Aorta (tissue), 5 donors: ENCODE results near the gene PERCC1. TPM values are rescaled to one million over a fixed set of nuclear protein-coding genes. Genes with fewer than 3 reads are reported as not detected.

ENCODE experiments used
- ATAC-seq: fragments of 200-7000 bp; cut with Tn5 transposase; one replicate; pipeline ENCODE4 v1.9.1; 2022; ENCODE audit warnings: moderate library complexity; ENCODE audit not compliant: low FRiP score
- DNase-seq, 2 donors: peaks; one replicate each; pipeline ENCODE4 v3.0.0-alpha.2; 2020
- H3K27ac ChIP-seq, 2 donors: one replicate each; pipeline ENCODE4 v1.5.1; 2013; ENCODE audit warnings: low read length in 2 of 2, mild to moderate bottlenecking in 2 of 2, moderate library complexity in 2 of 2, control low read depth in 1 of 2, inconsistent platforms in 1 of 2, low read depth in 1 of 2
- H3K27me3 ChIP-seq, 2 donors: one replicate each; pipeline ENCODE4 v1.6.1; 2013; ENCODE audit warnings: control low read depth in 1 of 2, low read length in 1 of 2, mild to moderate bottlenecking in 1 of 2, moderate library complexity in 1 of 2; ENCODE audit not compliant: insufficient read depth in 2 of 2, control insufficient read depth in 1 of 2
- H3K36me3 ChIP-seq, 2 donors: one replicate each; pipeline ENCODE4 v1.6.1; 2013; ENCODE audit warnings: control low read depth in 1 of 2, low read length in 1 of 2, mild to moderate bottlenecking in 1 of 2; ENCODE audit not compliant: insufficient read depth in 2 of 2, control insufficient read depth in 1 of 2
- H3K4me1 ChIP-seq, 2 donors: one replicate each; pipeline ENCODE4 v1.6.1; 2013; ENCODE audit warnings: low read length in 2 of 2, control low read depth in 1 of 2, mild to moderate bottlenecking in 1 of 2, moderate library complexity in 1 of 2; ENCODE audit not compliant: insufficient read depth in 2 of 2, control insufficient read depth in 1 of 2
- H3K4me3 ChIP-seq, 2 donors: one replicate each; pipeline ENCODE4 v1.5.1; 2013; ENCODE audit warnings: low read length in 2 of 2, control low read depth in 1 of 2, mild to moderate bottlenecking in 1 of 2
- H3K9me3 ChIP-seq: one replicate; pipeline ENCODE4 v1.6.1; 2013; ENCODE audit warnings: mild to moderate bottlenecking, low read length; ENCODE audit not compliant: control insufficient read depth
- WGBS, 2 donors: extraction: QIAGEN DNeasy Blood & Tissue Kit; methylation state at CpG; one replicate each; pipeline ENCODE4 v1.1.7; 2013; 5-methylcytosine and 5-hydroxymethylcytosine counted together
- intact Hi-C, 2 donors: fragments of 100-400 bp; cut with DNase I; formaldehyde crosslinking; loops; one replicate each; pipeline versions ENCODE4 v1.14.2 to v1.15.0; 2022
- polyA plus RNA-seq, 2 donors: library from polyadenylated mRNA; stranded (reverse); fragments of 200-250 nt; gene quantifications; one replicate each; pipeline ENCODE4 v1.2.3, GENCODE V29; 2013
- total RNA-seq, 2 donors: library from RNA; stranded (reverse); fragmentation: NEBNext Ultra II Directional; extraction: Animal tissue kit (Norgen Biotek cat#: 25700); gene quantifications; one replicate each; pipeline ENCODE4 v1.2.1, GENCODE V29; 2021
- donor health status: healthy with polysubstance abuse.
- donor health status: Bipolar disorder and iron deficiency.
- donor health status: DM: no; HTN: no; CAD: no.
- donor health status: DM: no; HTN: no; CAD: no.
- donor health status: DM: yes; HTN: yes; CAD: no.

Gene PERCC1
- total and polyA plus RNA-seq, 4 donors: not detected

- no peak overlapping the region for H3K27ac ChIP-seq
- WGBS, 2 donors: 94 to 95% methylated on average over 21 of the region's 21 CpGs
- ATAC-seq (no peak), DNase-seq (no peak)
- H3K4me1 ChIP-seq: no peaks in the 10 kb centered on the region
- peaks cover 0 to 3% of the 10 kb centered on the region in 2 donors for H3K36me3 ChIP-seq
- intact Hi-C loops: loop anchor here in 1 of 2 donors (2.0 kb wide), 1 partner anchor 51 kb away; the partner anchor contains the start of gene CCDC154
- no peaks in the 10 kb centered on the region for H3K9me3 ChIP-seq
- no peaks in the 10 kb centered on the region for H3K27me3 ChIP-seq
- H3K4me3 ChIP-seq: no peak overlapping the region
Observed at GRCh38 chr16:1393613-1394176, 37.2 kb upstream of the PERCC1 start.

DNA sequence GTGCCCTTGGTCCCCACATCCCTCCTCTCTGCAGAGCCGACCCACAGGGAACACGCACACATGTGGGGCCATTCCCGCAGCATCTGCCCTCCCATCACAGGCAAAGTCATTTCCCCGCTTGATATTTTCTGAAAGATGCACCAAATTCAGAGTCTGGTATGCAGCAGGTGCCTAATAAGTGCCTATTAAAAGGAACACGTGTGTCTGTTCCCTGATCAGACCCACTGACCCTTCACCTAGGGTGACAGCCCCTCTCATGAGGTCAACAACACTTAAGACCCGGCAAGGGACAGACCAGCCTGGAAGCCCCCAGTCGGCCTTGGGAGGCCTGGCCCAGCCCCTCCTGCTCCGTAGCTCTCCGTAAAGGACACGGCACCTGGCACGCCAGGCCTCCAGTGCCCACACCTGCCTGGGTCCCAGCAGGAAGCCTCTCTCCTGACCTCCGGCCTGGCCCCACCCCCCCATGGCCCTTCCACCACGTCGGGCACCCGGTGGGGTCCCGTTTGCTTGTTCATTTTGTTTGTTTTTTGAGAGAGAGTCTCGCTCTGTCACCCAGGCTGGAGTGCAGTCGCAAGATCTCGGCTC lies 36.4 kb upstream of the PERCC1 start:
- ATAC-seq: no peak
- H3K27ac ChIP-seq: no peak overlapping the region
- H3K27me3 ChIP-seq: no peaks in the 10 kb centered on the region
- intact Hi-C loops: loop anchor here in 1 of 2 donors (2.0 kb wide), 1 partner anchor 50 kb away; the partner anchor contains the start of gene CCDC154
- peaks cover 0 to 3% of the 10 kb centered on the region in 2 donors for H3K36me3 ChIP-seq
- no peak for DNase-seq
- H3K4me1 ChIP-seq: no peaks in the 10 kb centered on the region
- H3K9me3 ChIP-seq: no peaks in the 10 kb centered on the region
- WGBS, 2 donors: 88 to 92% methylated on average over 19 of the region's 19 CpGs
- no peak overlapping the region for H3K4me3 ChIP-seq

- DNase-seq (no peak), ATAC-seq (no peak)
- no peak overlapping the region for H3K4me3 ChIP-seq
- no peaks in the 10 kb centered on the region for H3K27me3 ChIP-seq
- no peak overlapping the region for H3K27ac ChIP-seq
- no peaks in the 10 kb centered on the region for H3K4me1 ChIP-seq
- WGBS, 2 donors: 88 to 90% methylated on average over 22 of the region's 22 CpGs
- H3K9me3 ChIP-seq: no peaks in the 10 kb centered on the region
- intact Hi-C loops: loop anchor here in 1 of 2 donors (2.0 kb wide), 1 partner anchor 49 kb away; the partner anchor contains the start of gene CCDC154
- peaks cover 0 to 3% of the 10 kb centered on the region in 2 donors for H3K36me3 ChIP-seq
Observed at GRCh38 chr16:1395444-1396031, 35.3 kb upstream of the PERCC1 start.

DNA sequence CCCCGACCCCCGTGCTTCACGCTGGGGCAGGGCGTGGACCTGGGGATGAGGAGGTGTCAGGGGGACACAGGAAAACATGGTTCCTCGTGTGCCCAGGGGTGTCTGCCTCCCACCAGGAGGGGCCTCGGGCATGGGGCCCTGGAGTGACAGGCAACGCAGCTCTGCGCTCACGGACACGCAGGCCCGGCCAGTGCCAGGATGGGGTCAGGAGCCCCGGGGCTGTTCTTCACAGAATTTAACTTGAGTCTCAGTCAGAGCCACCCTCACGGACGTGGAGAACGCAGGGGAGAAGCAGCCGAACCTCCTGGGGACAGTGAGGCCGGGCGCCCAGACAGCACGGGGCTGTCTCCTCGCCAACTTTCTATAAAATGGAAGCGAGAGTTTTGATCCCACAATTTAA lies 33.1 kb upstream of the PERCC1 start:
- 93 to 94% methylated on average over 20 to 21 of the region's 21 CpGs for WGBS, 2 donors

DNA sequence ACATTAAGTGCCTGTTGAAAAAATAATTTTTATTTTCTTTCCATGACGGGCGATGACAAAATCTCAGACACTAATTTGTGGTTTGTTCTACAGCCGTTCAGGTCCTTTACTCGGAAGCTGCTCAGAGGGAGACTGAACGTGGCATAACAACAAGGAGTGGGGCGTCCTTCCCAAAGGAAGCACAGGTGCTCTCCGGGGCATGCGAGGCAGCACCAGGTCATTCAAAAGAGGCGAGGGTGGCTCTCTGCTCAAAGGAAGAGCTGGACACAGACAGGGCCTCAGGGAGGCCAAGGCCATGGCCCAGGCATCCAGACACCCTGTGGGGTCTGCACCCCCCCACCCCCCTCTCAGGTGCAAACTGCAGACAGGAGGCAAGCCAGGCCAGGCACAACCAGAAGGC lies 32.5 kb upstream of the PERCC1 start:
- H3K36me3 ChIP-seq: no peaks in the 10 kb centered on the region
- DNase-seq: no peak
- 89 to 90% methylated on average over 9 of the region's 9 CpGs for WGBS, 2 donors
- H3K4me3 ChIP-seq: no peak overlapping the region
- H3K9me3 ChIP-seq: no peaks in the 10 kb centered on the region
- intact Hi-C loops: no loop called here
- H3K27ac ChIP-seq: no peak overlapping the region
- no peak for ATAC-seq
- H3K27me3 ChIP-seq: no peaks in the 10 kb centered on the region
- no peaks in the 10 kb centered on the region for H3K4me1 ChIP-seq

More for the DNA sequence above, 33.1 kb upstream of the PERCC1 start:
- no peak overlapping the region for H3K27ac ChIP-seq
- H3K27me3 ChIP-seq: no peaks in the 10 kb centered on the region
- H3K9me3 ChIP-seq: no peaks in the 10 kb centered on the region
- H3K36me3 ChIP-seq: peaks cover 0 to 1% of the 10 kb centered on the region in 2 donors
- intact Hi-C loops: no loop called here
- DNase-seq (no peak), ATAC-seq (no peak)
- H3K4me1 ChIP-seq: no peaks in the 10 kb centered on the region
- no peak overlapping the region for H3K4me3 ChIP-seq

DNA sequence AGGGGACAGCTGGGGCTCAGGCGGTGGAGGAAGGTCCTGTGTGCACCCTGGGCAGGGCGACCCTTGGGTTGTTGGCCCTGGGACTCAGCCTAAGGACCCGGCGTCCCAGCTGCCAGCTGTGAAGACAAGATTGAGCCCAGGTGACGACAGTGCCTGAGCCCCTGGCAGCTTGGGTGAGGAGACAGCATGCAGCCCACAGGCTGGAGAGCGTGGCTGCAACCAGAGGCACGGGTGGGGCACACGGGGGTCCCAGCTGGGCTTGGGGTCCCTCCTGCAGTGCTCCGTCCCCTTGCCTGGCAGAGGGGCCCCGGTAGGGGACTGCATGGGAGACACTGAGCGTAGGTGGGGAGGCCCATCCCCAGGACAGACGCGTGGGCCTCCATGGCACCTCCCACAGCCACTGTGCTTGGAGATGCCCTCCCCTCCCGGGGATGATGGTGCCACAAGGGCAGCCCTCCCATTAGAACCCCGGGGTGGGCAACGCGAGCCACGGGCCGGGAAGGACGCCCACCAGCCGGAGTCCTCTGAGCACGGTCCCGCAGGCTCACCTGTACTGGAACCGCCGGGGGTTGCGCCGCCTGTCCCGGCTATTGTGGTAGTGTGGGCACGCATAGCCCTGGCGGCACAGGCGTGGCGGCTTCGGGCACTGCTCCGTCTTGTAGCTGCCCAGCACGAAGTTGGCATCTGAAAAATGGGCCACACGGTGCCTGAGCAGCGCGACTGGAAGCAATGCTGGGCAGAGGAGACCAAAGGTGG lies 31.9 kb upstream of the PERCC1 start:
- Histone ChIP-seq H3K36me3 (no peaks in the 10 kb centered on the region), H3K27ac (no peak overlapping the region), H3K4me3 (no peak overlapping the region), H3K9me3 (no peaks in the 10 kb centered on the region), H3K27me3 (no peaks in the 10 kb centered on the region), H3K4me1 (no peaks in the 10 kb centered on the region)
- DNase-seq: no peak
- intact Hi-C loops: no loop called here
- WGBS, 2 donors: 94 to 95% methylated on average over 36 to 38 of the region's 38 CpGs
- no peak for ATAC-seq

DNA sequence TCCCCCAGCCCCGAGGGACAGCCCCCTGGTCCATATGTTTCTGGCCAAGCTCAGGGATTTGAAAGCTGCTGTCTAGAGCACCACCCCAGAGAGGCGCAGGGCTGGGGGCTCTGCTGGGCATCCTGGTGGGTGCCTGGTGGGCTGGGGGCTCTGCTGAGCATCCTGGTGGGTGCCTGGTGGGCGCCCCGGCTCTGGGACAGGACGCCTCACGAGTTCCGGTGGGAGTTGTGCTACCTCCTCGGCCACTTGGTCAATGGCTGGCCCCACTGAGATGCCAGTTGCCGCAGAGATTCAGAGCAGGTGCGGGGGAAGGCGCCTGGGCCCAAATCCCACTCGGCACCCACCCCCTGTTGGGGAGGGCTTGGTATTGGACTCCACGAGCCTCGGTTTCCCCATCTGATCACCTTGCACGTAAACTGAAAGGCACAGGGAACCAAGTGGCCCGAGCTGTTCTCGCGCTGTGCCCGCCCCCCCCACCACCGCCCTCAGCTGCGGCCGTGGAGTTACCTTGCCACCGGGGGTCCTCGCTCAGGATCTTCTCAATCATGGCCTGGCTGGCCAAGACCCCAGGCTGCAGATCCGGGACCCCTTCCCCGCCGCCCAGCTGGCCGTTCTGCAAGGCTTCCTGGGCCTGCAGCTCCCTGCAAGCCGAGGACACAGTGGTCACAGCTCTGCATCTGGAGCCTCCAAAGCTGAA lies 29.7 kb upstream of the PERCC1 start:
- Histone ChIP-seq H3K4me1 (no peaks in the 10 kb centered on the region), H3K27me3 (no peaks in the 10 kb centered on the region), H3K4me3 (no peak overlapping the region), H3K36me3 (no peaks in the 10 kb centered on the region), H3K27ac (no peak overlapping the region), H3K9me3 (no peaks in the 10 kb centered on the region)
- no peak for ATAC-seq
- no peak for DNase-seq
- WGBS, 2 donors: 89 to 91% methylated on average over 29 of the region's 29 CpGs
- intact Hi-C loops: no loop called here

DNA sequence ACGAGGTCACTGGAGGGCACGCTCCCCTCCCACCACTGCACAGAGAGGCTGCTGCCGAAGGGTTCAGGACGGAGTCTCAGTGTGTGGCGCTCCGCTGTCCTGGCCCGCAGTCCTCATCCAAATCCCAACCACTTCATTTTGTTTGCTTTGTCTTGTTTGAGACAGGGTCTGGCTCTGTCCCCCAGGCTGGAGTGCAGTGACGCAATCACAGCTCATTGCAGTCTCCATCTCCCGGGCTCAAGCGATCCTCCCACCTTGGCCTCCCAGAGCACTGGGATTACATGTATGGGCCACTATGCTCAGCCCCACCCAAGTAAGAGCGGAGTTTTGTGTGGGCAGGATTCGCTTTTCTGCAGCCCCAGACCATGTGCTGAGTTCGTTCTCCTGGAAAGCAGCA lies 29.1 kb upstream of the PERCC1 start:
- intact Hi-C loops: no loop called here
- Histone ChIP-seq H3K4me1 (no peaks in the 10 kb centered on the region), H3K36me3 (no peaks in the 10 kb centered on the region), H3K27ac (no peak overlapping the region), H3K27me3 (no peaks in the 10 kb centered on the region), H3K4me3 (no peak overlapping the region), H3K9me3 (no peaks in the 10 kb centered on the region)
- 91 to 94% methylated on average over 13 of the region's 13 CpGs for WGBS, 2 donors
- ATAC-seq (no peak), DNase-seq (no peak)
